Adipocyte (in vitro differentiated cells): ENCODE results near the gene CKB.
A peak's percentile ranks its signal among the peaks of the same experiment; 100 is the strongest.

Experiments
- DNase-seq: peaks from one replicate; pipeline ENCODE4 v3.0.0-alpha.2; 2015; ENCODE audit warnings: low read depth
- H3K27me3 ChIP-seq: replicated peaks from 2 replicates; pipeline ENCODE4 v1.7.0; 2013; ENCODE audit warnings: mild to moderate bottlenecking, low read length, moderate library complexity; ENCODE audit not compliant: control insufficient read depth, insufficient read depth
- H3K36me3 ChIP-seq: 2 replicates; pipeline ENCODE4 v1.7.0; 2013; ENCODE audit warnings: low read length, mild to moderate bottlenecking, moderate library complexity; ENCODE audit not compliant: control insufficient read depth, insufficient read depth, severe bottlenecking
- H3K4me1 ChIP-seq: 2 replicates; pipeline ENCODE4 v1.7.0; 2013; ENCODE audit warnings: mild to moderate bottlenecking, low read length, moderate library complexity; ENCODE audit not compliant: control insufficient read depth, insufficient read depth
- H3K4me3 ChIP-seq: 2 replicates; pipeline ENCODE4 v1.7.0; 2013; ENCODE audit warnings: mild to moderate bottlenecking, low read length, moderate library complexity
- H3K9ac ChIP-seq: 2 replicates; pipeline ENCODE4 v1.7.0; 2013; ENCODE audit warnings: mild to moderate bottlenecking, low read length, moderate library complexity
- H3K9me3 ChIP-seq: 2 replicates; pipeline ENCODE4 v1.7.0; 2013; ENCODE audit warnings: mild to moderate bottlenecking, low read length, moderate library complexity; ENCODE audit not compliant: control insufficient read depth

The CKB gene

DNA sequence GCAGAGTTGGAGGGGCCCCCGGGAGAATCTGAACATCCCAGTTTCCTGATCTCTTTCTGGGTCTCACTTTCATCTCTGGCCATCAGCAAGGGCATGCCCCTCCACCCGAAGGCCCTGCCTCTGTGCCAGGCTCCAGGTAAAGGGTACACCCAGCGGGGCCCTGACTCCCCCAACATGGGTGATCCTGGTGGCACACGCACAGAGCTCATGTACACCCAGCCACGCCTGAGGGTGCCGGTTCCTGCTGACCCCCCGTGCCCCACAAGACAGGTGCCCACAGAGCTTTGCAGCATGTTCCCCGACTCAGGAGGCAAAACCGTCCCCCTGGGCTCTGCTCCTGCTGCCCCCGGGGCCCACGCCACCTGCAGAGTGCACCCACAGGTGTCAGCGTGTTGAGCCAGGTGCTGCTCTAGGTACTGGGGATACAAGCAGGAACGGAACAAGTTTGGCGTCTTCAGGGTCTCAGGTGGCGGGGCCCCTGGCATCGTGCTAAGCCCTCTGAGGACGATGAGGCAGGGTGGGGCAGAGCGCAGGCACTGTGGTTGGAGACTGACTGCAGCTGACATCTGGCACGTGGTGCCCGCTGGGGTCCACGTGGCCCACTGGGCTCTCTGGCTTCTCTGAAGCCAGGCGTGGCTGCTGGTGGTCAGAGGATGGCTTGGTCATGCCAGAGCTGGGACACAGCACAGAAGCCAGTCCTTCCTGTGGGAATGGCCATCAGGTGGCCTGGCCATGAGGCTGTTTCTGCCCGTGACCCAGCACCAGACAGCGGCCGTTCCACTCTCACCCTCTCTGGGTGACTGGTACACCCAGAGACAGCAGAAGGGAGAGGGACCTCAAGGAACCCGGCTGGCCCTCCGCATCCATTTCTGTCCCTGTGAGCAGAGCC is 26.1 kb upstream of the CKB start:
- Histone ChIP-seq H3K27me3 (no peaks in the 10 kb centered on the region), H3K4me3 (no peak overlapping the region), H3K36me3 (no peaks in the 10 kb centered on the region), H3K4me1 (peaks cover 53% of the 10 kb centered on the region), H3K9me3 (no peaks in the 10 kb centered on the region), H3K9ac (peak overlapping the region; percentile 85)
- DNase-seq: no peak

DNA sequence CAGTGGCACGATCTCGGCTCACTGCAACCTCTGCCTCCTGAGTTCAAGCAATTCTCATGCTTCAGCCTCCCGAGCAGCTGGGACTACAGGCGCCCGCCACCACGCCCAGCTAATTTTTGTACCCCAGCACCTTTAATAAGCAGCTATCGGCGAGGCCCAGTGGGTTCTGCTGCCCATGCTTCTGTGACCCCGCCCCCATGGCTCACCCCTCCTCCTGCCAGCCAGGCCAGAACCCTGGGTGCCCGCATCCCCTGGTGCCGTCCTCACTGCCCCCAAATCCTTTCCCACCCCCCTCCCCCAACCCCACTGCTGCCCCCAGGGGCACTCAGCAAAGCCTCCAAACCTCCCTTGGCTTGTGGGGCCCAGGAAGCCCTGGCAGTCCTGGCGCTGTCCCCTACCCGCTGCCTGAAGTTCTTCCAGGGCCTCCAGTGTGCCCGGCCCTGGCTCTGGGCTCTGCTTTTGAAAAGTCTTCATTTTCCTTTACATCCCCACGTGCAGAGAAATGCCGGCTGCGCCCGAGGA is 25.4 kb upstream of the CKB start:
- no peak for DNase-seq
- Histone ChIP-seq H3K4me3 (no peak overlapping the region), H3K36me3 (no peaks in the 10 kb centered on the region)

DNA sequence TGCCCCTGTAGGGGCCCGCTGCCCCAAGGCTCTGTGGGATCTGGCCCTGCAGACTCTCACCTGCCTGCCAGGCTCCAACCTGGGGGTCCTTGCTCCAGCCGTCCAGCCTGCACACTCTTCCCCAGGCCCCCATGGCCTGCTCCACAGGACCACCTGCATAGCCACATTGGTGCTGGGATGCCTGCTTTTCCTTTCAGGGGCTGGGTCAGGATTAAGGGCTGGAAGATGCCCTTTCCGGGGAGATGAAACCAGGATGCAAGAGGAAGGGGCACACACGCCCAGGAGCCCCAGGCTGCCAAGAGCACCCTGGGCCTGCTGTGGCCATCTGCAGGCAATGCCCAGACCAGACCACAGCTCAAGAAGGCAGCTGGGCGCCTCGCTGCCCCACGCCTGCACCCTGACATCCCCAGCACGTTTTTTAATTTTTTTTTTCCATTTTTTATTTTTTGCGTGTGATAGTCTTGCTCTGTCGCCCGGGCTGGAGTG is 24.9 kb upstream of the CKB start:
- peaks cover 55% of the 10 kb centered on the region for H3K4me1 ChIP-seq
- no peak overlapping the region for H3K9ac ChIP-seq
- no peaks in the 10 kb centered on the region for H3K9me3 ChIP-seq
- DNase-seq: no peak
- no peak overlapping the region for H3K4me3 ChIP-seq
- H3K27me3 ChIP-seq: no peaks in the 10 kb centered on the region
- no peaks in the 10 kb centered on the region for H3K36me3 ChIP-seq

More for the DNA sequence above, 25.4 kb upstream of the CKB start:
- Histone ChIP-seq H3K4me1 (peaks cover 55% of the 10 kb centered on the region), H3K9me3 (no peaks in the 10 kb centered on the region), H3K27me3 (no peaks in the 10 kb centered on the region), H3K9ac (no peak overlapping the region)

DNA sequence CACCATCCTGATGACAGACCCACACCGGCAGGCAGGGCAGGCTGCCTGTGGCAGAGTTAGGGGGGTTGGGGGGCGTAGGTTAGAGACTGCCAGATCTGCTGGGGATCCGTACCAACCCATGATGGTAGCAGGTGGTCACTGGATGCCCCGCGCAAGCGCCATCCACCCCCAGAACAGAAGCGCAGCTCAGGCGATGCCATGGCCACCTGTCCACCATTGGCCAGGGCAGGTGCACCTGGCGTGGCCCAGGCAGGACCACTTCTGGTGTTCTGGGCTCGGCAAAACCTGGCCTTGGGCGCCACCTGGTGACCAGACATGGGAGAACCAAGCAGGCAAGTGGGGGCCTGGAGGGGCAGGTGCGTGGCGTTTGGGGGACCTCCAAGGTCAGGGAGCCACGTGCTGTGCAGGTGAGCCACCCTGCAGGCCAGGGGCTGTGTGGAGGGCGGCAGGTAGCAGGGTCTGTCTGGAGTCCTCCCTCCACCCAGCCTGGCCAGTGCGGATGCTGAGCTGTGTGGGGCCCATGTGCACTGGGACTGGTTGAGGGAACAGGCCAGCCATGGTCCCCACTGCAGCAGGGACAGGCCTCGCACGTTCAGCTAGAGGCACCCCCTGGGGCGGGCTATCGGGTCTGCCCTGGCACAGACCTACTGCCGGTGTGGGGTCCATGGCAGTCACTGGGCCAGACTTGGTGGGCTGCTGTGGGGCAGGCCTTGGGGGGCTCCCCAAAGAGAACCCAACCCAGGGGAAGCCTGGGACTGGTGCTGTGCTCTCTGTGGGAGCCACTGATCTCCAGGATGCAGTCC is 24.2 kb upstream of the CKB start:
- H3K9me3 ChIP-seq: no peaks in the 10 kb centered on the region
- no peak overlapping the region for H3K4me3 ChIP-seq
- H3K4me1 ChIP-seq: peaks cover 55% of the 10 kb centered on the region
- no peaks in the 10 kb centered on the region for H3K27me3 ChIP-seq
- DNase-seq: peak; percentile 69
- H3K9ac ChIP-seq: no peak overlapping the region
- H3K36me3 ChIP-seq: no peaks in the 10 kb centered on the region

DNA sequence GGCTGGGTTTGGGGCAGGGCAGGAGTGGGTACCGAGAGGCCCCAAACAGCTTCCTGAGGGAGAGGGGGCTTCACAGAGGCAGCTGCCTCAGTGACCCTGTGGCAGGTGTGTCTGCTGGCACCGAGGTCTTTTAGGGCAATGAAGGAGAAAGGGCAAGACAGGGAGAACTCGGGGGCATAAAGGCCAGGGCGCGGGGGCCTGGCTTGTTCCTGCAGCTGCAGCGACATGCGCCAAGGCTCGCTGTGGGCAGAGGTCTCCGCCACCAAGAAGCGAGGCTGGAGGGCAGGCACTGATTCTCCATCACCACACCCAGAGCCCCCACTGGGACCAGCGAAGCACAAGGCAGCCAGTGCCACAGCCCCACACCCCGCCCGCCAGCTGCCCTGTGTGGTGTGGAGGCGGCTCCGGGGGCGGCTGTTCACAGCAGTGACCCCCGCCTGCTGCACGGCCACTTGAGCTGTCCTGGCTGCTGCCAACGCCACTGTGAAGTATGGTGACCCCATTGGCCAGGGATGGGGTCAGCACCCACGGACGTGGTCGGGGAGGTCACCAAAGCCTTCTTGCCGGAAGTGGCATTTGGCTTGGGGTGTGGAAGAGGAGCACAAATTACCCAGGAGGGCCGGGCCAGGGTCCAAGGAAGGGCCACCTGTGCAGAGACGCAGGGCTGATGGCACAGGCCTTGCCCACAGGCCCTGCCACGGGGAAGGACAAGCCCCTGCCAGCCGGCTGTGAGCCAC is 23.5 kb upstream of the CKB start:
- peaks cover 55% of the 10 kb centered on the region for H3K4me1 ChIP-seq

DNA sequence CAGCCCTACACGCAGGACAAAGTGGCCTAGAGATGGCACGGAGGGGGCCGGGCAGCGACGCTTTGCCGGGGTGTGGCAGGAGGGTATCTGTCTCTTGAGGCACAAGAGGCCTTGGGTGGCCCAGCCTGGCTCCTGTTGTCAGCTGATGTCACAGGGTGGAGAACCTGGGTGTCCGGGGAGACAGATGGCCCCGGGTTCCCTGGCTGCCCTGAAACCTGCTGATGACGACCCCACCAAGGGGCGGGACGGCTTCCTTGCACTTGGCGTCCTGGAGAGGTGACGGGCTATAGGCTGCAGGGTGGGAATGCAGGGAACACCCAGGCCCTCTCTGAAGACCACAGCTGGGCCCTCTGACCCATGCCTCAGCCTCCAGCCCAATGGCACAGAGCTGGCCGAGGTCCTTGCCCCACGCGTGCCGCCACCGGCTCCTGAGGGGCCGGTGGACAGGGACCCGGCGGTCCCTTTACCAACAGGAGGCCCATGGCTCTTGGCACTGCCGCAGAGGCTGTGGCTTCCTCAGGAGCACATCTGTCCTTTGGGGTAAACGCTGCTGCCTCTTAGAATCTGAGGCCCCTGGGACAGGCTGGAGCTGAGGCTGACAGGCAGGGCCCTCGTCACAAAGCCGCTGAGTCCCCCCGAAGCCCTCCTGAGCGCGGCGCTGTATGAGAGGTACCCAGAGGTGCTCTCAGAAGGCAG is 22.7 kb upstream of the CKB start:
- no peak for DNase-seq
- Histone ChIP-seq H3K36me3 (no peaks in the 10 kb centered on the region), H3K27me3 (no peaks in the 10 kb centered on the region), H3K4me3 (no peak overlapping the region), H3K9ac (peak overlapping the region; percentile 8), H3K4me1 (peaks cover 55% of the 10 kb centered on the region), H3K9me3 (no peaks in the 10 kb centered on the region)

More for the DNA sequence above, 23.5 kb upstream of the CKB start:
- no peaks in the 10 kb centered on the region for H3K27me3 ChIP-seq
- H3K4me3 ChIP-seq: no peak overlapping the region
- H3K9ac ChIP-seq: no peak overlapping the region
- no peak for DNase-seq
- H3K36me3 ChIP-seq: no peaks in the 10 kb centered on the region
- no peaks in the 10 kb centered on the region for H3K9me3 ChIP-seq

DNA sequence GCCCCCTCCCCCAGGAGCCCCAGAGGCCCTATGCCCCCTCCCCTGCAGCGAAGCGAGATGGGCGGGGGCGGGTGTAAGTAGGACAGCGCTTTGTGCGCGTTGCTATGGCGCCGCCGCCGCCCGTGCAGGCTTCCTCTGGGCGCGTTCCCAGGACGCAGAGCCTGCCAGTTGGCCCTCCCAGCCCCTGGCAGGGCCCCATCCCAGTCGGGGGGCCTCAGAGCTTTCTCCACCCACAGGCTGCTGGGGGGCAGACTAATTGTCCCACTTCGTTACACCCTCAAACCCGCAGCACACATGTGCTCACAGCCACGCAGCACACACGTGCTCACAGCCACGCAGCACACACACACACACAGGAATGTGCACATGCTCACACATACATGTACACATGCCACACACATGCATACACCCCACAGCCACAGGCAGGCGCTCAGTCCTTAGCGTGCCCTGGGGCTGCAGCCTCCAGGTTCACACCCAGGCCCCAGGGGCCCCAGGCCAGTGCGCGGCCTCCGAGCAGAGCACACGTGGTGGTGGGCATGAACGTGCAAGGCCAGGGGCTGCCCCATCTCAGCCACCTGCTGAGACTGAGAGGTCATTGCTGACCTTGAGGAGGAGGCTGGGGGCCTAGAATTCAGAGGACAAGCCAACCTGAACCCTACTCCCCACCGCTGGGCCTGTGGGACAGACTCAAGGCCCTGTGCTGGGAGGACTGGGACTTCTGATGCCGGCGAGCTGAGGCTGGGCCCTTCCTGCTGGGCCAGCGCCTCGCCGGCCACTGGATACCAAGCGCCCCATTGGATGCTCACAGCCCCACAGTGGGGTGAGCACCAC is 22.0 kb upstream of the CKB start:
- no peak for DNase-seq
- Histone ChIP-seq H3K4me1 (peaks cover 54% of the 10 kb centered on the region), H3K9ac (peak overlapping the region; percentile 8), H3K36me3 (no peaks in the 10 kb centered on the region), H3K27me3 (no peaks in the 10 kb centered on the region), H3K9me3 (no peaks in the 10 kb centered on the region), H3K4me3 (no peak overlapping the region)

DNA sequence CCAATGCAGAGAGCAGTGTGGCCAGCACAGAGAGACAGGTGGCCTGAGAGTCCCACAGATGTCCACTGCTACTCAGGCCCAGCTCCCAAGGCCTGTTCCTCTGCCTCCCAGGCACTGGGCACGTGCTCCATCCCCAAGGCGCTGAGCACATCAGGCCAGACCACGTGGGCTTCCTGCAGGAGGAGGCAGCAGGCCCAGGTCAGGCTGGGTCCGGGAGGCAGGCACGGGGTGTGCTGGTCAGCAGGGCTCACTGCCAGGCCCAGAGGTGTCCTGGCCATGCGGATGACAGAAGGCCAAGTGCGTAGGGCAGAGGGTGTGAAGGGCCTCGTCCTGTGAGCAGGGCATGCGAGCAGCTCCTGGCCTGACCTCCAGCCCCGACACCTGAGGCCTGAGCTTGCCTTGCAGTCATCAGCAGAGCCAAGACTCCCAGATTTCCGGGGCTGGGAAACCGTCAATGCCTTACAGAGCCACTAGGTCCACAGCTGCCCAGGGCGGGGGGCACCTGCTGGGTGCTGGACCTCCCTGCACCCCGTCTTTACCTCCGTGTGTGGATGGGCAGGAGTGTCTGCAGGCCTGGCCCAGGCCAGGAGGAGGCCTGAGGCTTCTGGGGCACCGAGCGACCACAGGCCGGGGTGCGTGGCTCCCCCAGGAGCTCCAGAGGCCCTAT is 21.2 kb upstream of the CKB start:
- Histone ChIP-seq H3K9me3 (no peaks in the 10 kb centered on the region), H3K4me3 (no peak overlapping the region), H3K27me3 (no peaks in the 10 kb centered on the region), H3K9ac (peak overlapping the region; percentile 82), H3K4me1 (peaks cover 59% of the 10 kb centered on the region), H3K36me3 (no peaks in the 10 kb centered on the region)
- no peak for DNase-seq

DNA sequence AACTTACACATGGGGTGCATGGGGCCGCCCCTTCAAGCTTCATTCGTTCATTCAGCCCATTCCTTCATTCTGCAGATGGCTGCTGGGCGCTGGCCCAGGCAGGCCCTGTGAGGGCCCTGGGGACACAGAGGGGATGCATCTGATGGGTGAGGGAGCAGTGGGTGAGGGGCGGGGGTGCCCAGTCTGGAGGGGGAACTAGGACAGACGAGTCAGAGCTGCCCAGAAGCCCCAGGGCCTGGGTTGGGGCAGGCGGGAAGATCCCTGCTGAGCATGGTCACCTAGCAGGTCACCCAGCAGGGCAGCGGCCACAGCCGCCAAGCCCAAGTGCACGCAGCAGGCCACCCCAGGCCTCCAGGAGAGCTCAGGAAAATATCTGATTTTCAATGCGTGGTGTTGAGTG is 20.5 kb upstream of the CKB start:
- H3K9ac ChIP-seq: peak overlapping the region; percentile 82
- no peak for DNase-seq
- peaks cover 66% of the 10 kb centered on the region for H3K4me1 ChIP-seq

More for the DNA sequence above, 20.5 kb upstream of the CKB start:
- Histone ChIP-seq H3K9me3 (no peaks in the 10 kb centered on the region), H3K27me3 (no peaks in the 10 kb centered on the region), H3K4me3 (peak overlapping the region; percentile 33), H3K36me3 (no peaks in the 10 kb centered on the region)
